CD4-positive, alpha-beta T cell treated with Interleukin-10 for 1 hour (primary cell): ENCODE data around the gene NUDT21.

Experiments
- DNase-seq: peaks from one replicate; pipeline ENCODE4 v3.0.0-alpha.2; 2020

The NUDT21 gene

GRCh38 chr16:56460101-56460500, 9.0 kb upstream of the NUDT21 start:
- no peak for DNase-seq

- DNase-seq, result no peak
These were observed 6.9 kb upstream of the NUDT21 start for GRCh38 chr16:56457927-56458470.

GRCh38 chr16:56451753-56452689, 889 bp upstream of the NUDT21 start:
- peak; percentile 8 for DNase-seq

GRCh38 chr16:56450275-56450985, 702 bp downstream of the NUDT21 start:
- DNase-seq, result no peak

GRCh38 chr16:56448005-56448404, 3.1 kb downstream of the NUDT21 start:
- DNase-seq, result no peak

GRCh38 chr16:56447286-56447685, 3.8 kb downstream of the NUDT21 start:
- no peak for DNase-seq

DNA sequence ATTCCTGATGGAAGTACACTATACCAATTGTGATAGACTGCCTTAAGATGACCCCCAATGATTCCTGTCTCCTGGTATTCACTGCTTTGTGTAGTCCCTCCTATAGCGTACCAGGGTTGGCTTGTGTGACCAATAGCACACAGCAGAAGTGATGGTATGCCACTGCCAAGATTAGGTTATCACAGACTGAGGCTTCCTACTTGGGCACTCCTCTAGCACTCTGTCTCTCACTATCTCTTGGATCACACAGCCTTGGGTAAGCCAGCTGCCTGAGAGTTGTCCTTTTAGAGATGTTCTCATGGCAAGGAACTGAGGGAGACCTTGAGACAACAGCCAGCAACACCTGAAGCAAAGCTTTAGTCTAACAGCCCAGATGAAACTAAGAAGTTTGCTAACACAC, 13.1 kb downstream of the NUDT21 start:
- no peak for DNase-seq

GRCh38 chr16:56436258-56436657, 14.9 kb downstream of the NUDT21 start:
- no peak for DNase-seq

DNA sequence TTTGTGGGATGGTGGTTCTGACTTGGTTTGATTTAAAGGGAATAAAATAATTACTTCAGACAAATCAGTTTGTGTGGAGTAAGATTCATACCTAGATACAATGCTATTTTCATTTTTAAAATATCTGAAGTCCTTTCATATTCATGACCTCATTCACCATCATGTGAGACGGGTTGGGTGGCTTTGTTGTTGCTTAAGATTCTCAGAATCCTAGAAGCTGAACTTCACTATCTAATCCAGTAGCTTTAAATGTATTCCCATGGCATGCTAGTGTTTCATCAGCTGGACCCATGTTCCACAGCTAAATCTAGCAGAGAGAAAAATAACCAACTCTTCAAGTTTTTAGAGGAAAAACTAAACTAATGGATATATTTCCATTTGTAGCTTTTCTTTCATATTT, 23.0 kb downstream of the NUDT21 start:
- DNase-seq, result no peak

DNA sequence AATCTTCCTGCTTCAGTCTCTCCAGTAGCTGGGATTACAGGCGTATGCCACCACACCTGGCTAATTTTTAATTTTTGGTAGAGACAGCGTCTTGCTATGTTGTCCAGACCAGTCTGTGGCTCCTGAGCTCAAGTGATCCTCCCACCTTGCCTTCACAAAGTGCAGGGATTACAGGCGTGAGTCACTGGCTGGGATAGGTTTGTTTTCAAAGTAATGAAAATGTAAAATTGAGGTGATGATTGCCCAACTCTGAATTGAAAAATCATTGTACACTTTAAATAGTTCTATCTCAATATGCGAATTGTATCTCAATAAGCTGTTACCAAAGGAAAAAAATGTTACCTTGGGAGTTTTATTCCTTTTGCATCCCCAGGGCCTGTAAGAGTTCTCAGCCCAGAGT, 24.5 kb downstream of the NUDT21 start:
- no peak for DNase-seq

DNA sequence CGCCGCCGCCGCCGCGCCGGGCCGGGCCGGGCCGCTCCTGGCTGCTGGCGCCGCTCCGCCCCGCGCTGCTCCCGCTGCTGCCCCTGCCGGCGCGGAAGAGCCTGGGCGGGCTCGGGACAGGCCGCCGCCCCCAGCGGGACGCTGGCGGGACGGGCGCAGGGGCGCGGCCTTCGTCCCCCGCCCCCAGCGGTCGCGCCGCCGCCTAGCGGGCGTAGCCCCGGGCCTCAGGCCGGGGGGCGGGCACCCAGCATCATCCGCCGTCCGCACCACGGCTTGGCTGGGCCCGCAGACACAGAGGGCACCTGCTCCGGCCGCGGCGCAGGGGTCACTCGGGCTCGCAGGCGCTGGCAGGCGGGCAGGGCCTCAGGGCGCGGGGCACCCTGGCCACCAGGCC, 25.7 kb downstream of the NUDT21 start, which contains the start of gene AMFR:
TSS of gene AMFR (minus strand) at position 107 of the 394 bp plus-strand sequence. CDS start 218 bp downstream, outside the sequence.
- DNase-seq, result peak; percentile 78

- DNase-seq, result peak; percentile 38
These were observed 26.2 kb downstream of the NUDT21 start for GRCh38 chr16:56424791-56425438.

DNA sequence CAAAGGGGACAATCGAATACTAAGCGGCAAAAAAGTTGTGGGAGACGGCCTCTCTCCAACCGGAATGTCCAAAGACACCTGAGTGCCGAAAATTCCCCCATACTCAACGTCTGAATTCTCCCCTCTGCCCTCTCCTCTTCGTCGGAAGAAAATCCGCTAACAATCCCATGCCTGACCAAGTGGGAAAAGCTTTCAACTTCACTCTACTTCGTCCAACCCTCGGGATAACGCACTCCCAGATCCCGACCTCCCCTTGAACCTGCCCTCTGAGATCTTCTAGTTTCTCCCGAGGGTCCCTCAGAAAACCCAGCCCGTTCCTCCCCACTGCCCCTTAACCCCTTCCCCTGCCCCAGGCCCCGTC, 26.7 kb downstream of the NUDT21 start:
- no peak for DNase-seq

DNA sequence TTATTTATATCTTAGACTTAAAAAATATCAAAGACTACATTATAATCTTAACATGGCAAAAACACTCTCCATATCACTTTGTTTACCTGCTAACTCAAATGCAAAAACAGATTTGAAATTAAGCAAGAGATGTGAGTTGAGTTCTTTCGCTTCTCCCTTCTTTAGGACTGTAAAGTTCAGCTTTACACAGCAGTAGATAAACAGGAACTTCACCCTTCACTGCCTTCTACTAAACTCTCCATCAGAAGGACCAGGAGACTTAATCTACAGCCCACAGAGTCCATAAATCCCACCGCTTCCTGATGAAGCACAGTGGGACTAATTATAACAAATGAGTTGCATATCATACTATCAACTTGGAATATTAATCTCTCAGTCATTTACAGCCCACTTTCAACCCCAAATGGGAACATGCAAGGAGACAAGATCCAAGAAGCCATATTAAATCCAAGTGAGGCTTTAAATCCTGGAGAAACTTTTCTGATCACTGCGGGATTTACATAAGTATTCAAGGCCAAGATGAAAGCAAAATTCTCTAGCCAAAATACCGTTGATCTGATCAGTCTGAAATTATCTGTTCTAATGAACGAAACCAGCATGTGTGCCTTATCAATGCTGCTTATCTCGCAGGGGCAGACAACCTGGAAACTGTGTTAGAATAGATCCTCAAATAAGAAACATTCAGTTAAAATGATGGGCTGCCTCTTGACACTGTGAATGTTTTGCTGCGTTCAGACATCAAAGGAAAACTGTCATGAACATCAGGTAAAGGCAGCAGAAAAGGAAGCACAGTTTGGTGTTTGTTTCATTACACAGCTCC, 27.3 kb downstream of the NUDT21 start:
- DNase-seq, result peak; percentile 26

- DNase-seq, result no peak
These were observed 28.2 kb downstream of the NUDT21 start for GRCh38 chr16:56422896-56423441.

- DNase-seq, result no peak
These were observed 29.0 kb downstream of the NUDT21 start for GRCh38 chr16:56421976-56422669.

DNA sequence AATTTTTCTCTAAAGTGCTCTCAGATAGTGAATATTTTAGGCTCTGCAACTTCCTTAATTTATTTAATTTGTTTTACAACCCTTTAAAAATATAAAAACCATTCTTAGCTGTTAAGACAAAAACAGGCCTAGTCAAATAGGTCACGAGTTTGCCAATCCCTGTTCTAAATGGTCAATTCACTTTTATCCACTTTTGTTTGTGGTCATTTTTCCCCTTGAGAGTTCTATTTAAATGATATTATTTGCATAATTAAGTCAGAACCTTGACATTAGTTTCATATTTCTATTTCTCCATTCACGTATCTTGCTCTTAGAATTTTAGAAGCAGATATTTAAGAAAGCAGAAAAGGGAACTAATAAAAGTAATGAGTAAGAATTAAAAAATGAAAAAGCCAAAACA, 29.8 kb downstream of the NUDT21 start:
- no peak for DNase-seq

- DNase-seq, result no peak
These were observed 30.5 kb downstream of the NUDT21 start for GRCh38 chr16:56420613-56421012.

DNA sequence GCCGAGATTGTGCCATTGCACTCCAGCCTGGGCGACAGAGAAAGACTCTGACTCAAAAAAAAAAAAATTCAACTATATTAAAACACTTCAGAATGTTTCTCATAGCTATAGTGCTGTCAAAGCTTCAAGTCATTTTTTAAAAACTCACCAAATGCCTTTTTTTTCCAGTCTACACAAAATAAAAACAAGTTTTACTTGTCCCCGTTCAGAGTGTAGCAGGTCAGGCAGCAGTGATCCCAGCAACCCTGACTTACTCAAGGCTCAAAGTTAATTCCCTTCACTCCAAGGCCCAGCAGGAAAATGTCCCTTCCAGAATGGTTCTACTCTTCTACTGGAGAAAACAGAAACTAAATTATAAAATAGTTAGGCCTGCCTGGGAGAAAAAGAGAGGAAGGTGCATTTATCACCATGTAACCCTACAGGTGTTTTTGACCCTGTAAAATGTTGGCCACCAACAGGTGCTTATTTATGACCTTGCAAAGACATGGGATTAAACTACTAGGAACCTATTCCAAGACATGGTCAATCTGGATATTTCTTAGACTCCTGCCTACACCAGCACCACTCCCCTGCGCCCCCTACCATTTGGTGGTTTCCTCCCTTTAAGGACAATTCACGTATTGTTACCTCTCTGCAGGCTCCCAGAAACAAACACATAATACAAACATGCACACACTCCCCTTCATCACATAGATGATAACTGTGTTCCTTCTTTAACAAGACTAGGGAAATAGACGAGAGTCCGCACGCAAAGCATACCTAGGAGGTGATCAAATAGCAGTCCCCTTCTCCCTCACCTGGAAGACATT, 31.2 kb downstream of the NUDT21 start:
- DNase-seq, result no peak

GRCh38 chr16:56417138-56417537, 34.0 kb downstream of the NUDT21 start:
- DNase-seq, result no peak

- no peak for DNase-seq
These were observed 35.3 kb downstream of the NUDT21 start for GRCh38 chr16:56415875-56416274.
